ENCODE results near the gene RIPK3. TPM values are rescaled to one million over a fixed set of nuclear protein-coding genes. Genes with fewer than 3 reads are reported as not detected.

Gene RIPK3
- total and polyA plus RNA-seq, 2 of the 8 experiments (the other 6 are each of a cell fraction or from before 2014, with no cell fraction given), result 0.24 to 0.39 TPM

GRCh38 chr14:24310646-24311604, 28.9 kb downstream of the RIPK3 start, which contains the start of gene LTB4R:
TSS of gene LTB4R (plus strand) at chr14:24311502. CDS start at chr14:24315652, 4,150 bp downstream.
- Histone ChIP-seq H3K27ac (ENCODE audit: low read depth, low read length) (no peak within 1 kb of the TSS), H2AFZ (ENCODE audit: low read length) (no peak within 1 kb of the TSS)
- TF ChIP-seq CHD2 (IDR thresholded peaks at IDR 0.05; ENCODE audit: low read length) (no peak), HDAC6 (IDR thresholded peaks at IDR 0.05; ENCODE audit: low read depth, low read length) (no peak), RAD21 (IDR thresholded peaks at IDR 0.05 in 1 of 2, conservative IDR thresholded peaks at IDR 0.05 in 1 of 2; ENCODE audit: low read depth in 2 of 2, low read length in 2 of 2) (no peak), CREB1 (IDR thresholded peaks at IDR 0.05) (no peak), SUZ12 (IDR thresholded peaks at IDR 0.05; ENCODE audit: low read length) (no peak), FOSL1 (IDR thresholded peaks at IDR 0.05; ENCODE audit: insufficient read depth, low read depth, low read length) (no peak), CHD1 (IDR thresholded peaks at IDR 0.05; ENCODE audit: low read depth, low read length) (no peak)
- TF ChIP-seq, protein P1, sequence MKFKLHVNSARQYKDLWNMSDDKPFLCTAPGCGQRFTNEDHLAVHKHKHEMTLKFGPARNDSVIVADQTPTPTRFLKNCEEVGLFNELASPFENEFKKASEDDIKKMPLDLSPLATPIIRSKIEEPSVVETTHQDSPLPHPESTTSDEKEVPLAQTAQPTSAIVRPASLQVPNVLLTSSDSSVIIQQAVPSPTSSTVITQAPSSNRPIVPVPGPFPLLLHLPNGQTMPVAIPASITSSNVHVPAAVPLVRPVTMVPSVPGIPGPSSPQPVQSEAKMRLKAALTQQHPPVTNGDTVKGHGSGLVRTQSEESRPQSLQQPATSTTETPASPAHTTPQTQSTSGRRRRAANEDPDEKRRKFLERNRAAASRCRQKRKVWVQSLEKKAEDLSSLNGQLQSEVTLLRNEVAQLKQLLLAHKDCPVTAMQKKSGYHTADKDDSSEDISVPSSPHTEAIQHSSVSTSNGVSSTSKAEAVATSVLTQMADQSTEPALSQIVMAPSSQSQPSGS (IDR thresholded peaks at IDR 0.05; ENCODE audit: low read length), result no peak

More at GRCh38 chr14:24310646-24311604, 28.9 kb downstream of the RIPK3 start, which contains the start of gene LTB4R:
- Histone ChIP-seq H3K79me2 (ENCODE audit: control insufficient read depth in 1 of 2, insufficient read depth in 2 of 2, low read length in 2 of 2) (no peaks in the 10 kb centered on the region), H2BK5ac (ENCODE audit: low read depth, low read length) (no peak within 1 kb of the TSS), H3K27me3 (replicated peaks in 1 of 4; ENCODE audit: control insufficient read depth in 3 of 4, extremely low read depth in 1 of 4, insufficient read depth in 3 of 4, low read length in 3 of 4) (peaks cover 0 to 4% (median 0%) of the 10 kb centered on the region in 4 experiments; a peak in 3 of 7 replicates), H3K14ac (ENCODE audit: insufficient read length) (no peak within 1 kb of the TSS), H2BK120ac (replicated peaks; ENCODE audit: low read depth, low read length) (no peak within 1 kb of the TSS), H2AK5ac (ENCODE audit: low read depth, low read length) (no peak within 1 kb of the TSS), H3K18ac (ENCODE audit: extremely low read depth, low read length) (no peak within 1 kb of the TSS), H3K23me2 (ENCODE audit: low read depth, low read length) (peaks cover 1% of the 10 kb centered on the region; the same call in 1 of the 2 replicates), H3K9me3 (ENCODE audit: insufficient read depth in 2 of 2, low read depth in 1 of 2, low read length in 1 of 2) (no peaks in the 10 kb centered on the region), H3K4me2 (ENCODE audit: insufficient read depth in 1 of 2, low read depth in 2 of 2, low read length in 2 of 2) (no peak within 1 kb of the TSS), H4K20me1 (replicated peaks in 1 of 2; ENCODE audit: control insufficient read depth in 1 of 2, insufficient read depth in 2 of 2, low read length in 2 of 2) (peaks cover 2 to 7% of the 10 kb centered on the region in 2 experiments), H3K36me3 (ENCODE audit: control insufficient read depth in 2 of 4, insufficient read depth in 4 of 4, low read length in 3 of 4) (peaks cover 7 to 10% (median 8%) of the 10 kb centered on the region in 4 experiments; a peak in 5 of 8 replicates), H3K56ac (replicated peaks; ENCODE audit: insufficient read length, low read depth, low read length) (no peak within 1 kb of the TSS), H2BK20ac (ENCODE audit: low read length) (no peak within 1 kb of the TSS), H4K5ac (ENCODE audit: insufficient read length, low read depth, low read length) (no peak within 1 kb of the TSS), H2BK12ac (ENCODE audit: low read depth, low read length) (no peak within 1 kb of the TSS), H3K23ac (ENCODE audit: insufficient read length) (no peak within 1 kb of the TSS), H3K4ac (replicated peaks; ENCODE audit: insufficient read length, low read depth, low read length) (no peak within 1 kb of the TSS), H3K4me3 (ENCODE audit: extremely low read depth in 1 of 4, insufficient read depth in 2 of 4, low read depth in 3 of 4, low read length in 4 of 4) (no peak within 1 kb of the TSS), H2BK15ac (ENCODE audit: low read length) (no peak within 1 kb of the TSS), H3K9ac (replicated peaks in 1 of 4; ENCODE audit: extremely low read depth in 1 of 4, low read depth in 3 of 4, low read length in 3 of 4) (no peak within 1 kb of the TSS), H4K91ac (replicated peaks; ENCODE audit: insufficient read length, low read length) (no peak within 1 kb of the TSS), H3K4me1 (replicated peaks in 1 of 4; ENCODE audit: control insufficient read depth in 3 of 4, insufficient read depth in 4 of 4, low read length in 3 of 4) (no peaks in the 10 kb centered on the region; a peak in 2 of 7 replicates), H3K79me1 (ENCODE audit: low read depth, low read length) (no peaks in the 10 kb centered on the region), H4K8ac (ENCODE audit: extremely low read depth, insufficient read depth, low read length) (no peak within 1 kb of the TSS)
- ChIA-PET CTCF (ENCODE audit: partially characterized antibody) (interaction anchor here (0.6 to 15.8 kb wide), 8 partner anchors 8 to 160 kb away, joined by 3 to 173 read pairs (median 8); partner anchors contain the start of genes ADCY4, DHRS1, NOP9 and RABGGTA), POLR2A (ENCODE audit: partially characterized antibody) (interaction anchor here (0.6 to 5.1 kb wide), 7 partner anchors 11 to 132 kb away, joined by 3 to 35 read pairs (median 4); partner anchors contain the start of genes DHRS1, NOP9 and TINF2)
- DNase-seq (ENCODE audit: low read depth in 1 of 2, low spot score in 2 of 2) (no peak), FAIRE-seq (no peak)
- 95% methylated on average over 70 of the region's 99 CpGs; no CpG with 5 or more reads in 1 of the 2 experiments for WGBS, 2 experiments (ENCODE audit: extremely low coverage in 1 of 2, insufficient coverage in 1 of 2, insufficient read length in 1 of 2, insufficient replicate concordance in 2 of 2, low coverage in 1 of 2, low lambda C conversion rate in 2 of 2, missing lambda C conversion rate in 1 of 2)
